GM23248 (cell line): ENCODE data around the gene ZNF771.

Experiments used
- EZH2 ChIP-seq: fragments of 200-600 bp; sonication (generic); IDR thresholded peaks from 2 replicates; pipeline ENCODE4 v1.6.1; 2018; ENCODE audit warnings: antibody characterized with exemption, mild to moderate bottlenecking; ENCODE audit not compliant: insufficient read depth, poor library complexity, severe bottlenecking
- EZH2phosphoT487 ChIP-seq: fragments of 200-600 bp; sonication (generic); IDR thresholded peaks from 2 replicates; pipeline ENCODE4 v1.6.1; 2018; ENCODE audit warnings: antibody characterized with exemption, moderate library complexity, mild to moderate bottlenecking, low read depth; ENCODE audit not compliant: insufficient read depth

- TF ChIP-seq EZH2phosphoT487 (no peak), EZH2 (no peak)
Observed at GRCh38 chr16:30428055-30428454, 20.6 kb downstream of the ZNF771 start.
